ENCODE data around the gene PTPRO. TPM values are rescaled to one million over a fixed set of nuclear protein-coding genes. Genes with fewer than 3 reads are reported as not detected.

PTPRO gene
- total and polyA plus RNA-seq, 8 donors, result 0.35 to 11.6 (median 0.68) TPM; not detected in 3

GRCh38 chr12:15525441-15525840 is 203.1 kb downstream of the PTPRO start:
- Histone ChIP-seq H3K27ac (no peak overlapping the region), H3K4me1 (peaks cover 0 to 13% (median 3%) of the 10 kb centered on the region in 4 donors), H3K36me3 (no peaks in the 10 kb centered on the region), H3K4me3 (no peak overlapping the region), H3K9me3 (peaks cover 0 to 10% (median 5%) of the 10 kb centered on the region in 4 donors), H3K27me3 (peaks cover 0 to 6% (median 0%) of the 10 kb centered on the region in 3 donors)
- TF ChIP-seq POLR2AphosphoS5 (IDR thresholded peaks at IDR 0.05) (no peak), CTCF (IDR thresholded peaks at IDR 0.05) (no peak), POLR2A (IDR thresholded peaks at IDR 0.05) (no peak), EP300 (IDR thresholded peaks at IDR 0.05) (no peak)
- DNase-seq, result no peak
- WGBS, 5 donors, result 48 to 75% (median 65%) methylated on average over 2 of the region's 2 CpGs
- intact Hi-C loops (cut with DNase I; ENCODE audit: low total_unique reads), result no loop called here

GRCh38 chr12:15526033-15526432 is 203.7 kb downstream of the PTPRO start:
- peaks cover 0 to 10% (median 5%) of the 10 kb centered on the region in 4 donors for H3K9me3 ChIP-seq
- intact Hi-C loops (cut with DNase I; ENCODE audit: low total_unique reads), result no loop called here
- 61 to 86% (median 71%) methylated on average over 4 of the region's 4 CpGs for WGBS, 5 donors
- H3K27ac ChIP-seq, result no peak overlapping the region
- DNase-seq, result no peak
- TF ChIP-seq EP300 (IDR thresholded peaks at IDR 0.05), result no peak
- no peak for TF ChIP-seq POLR2AphosphoS5 (IDR thresholded peaks at IDR 0.05)
- TF ChIP-seq CTCF (IDR thresholded peaks at IDR 0.05), result no peak
- no peak for TF ChIP-seq POLR2A (IDR thresholded peaks at IDR 0.05)
- H3K27me3 ChIP-seq, result peaks cover 0 to 6% (median 0%) of the 10 kb centered on the region in 3 donors
- no peaks in the 10 kb centered on the region for H3K36me3 ChIP-seq
- H3K4me1 ChIP-seq, result peaks cover 0 to 13% (median 3%) of the 10 kb centered on the region in 4 donors
- no peak overlapping the region for H3K4me3 ChIP-seq

GRCh38 chr12:15527201-15528080 is 205.1 kb downstream of the PTPRO start:
- WGBS, 5 donors, result 58 to 70% (median 67%) methylated on average over 8 of the region's 8 CpGs
- intact Hi-C loops (cut with DNase I; ENCODE audit: low total_unique reads), result no loop called here
- Histone ChIP-seq H3K4me1 (peaks cover 0 to 13% (median 3%) of the 10 kb centered on the region in 4 donors), H3K4me3 (no peak overlapping the region), H3K27me3 (peaks cover 0 to 6% (median 0%) of the 10 kb centered on the region in 3 donors), H3K27ac (peak overlapping the region in 2 of 5 donors; percentile 34 to 38), H3K9me3 (peaks cover 0 to 10% (median 5%) of the 10 kb centered on the region in 4 donors), H3K36me3 (no peaks in the 10 kb centered on the region)
- DNase-seq, result peak; percentile 32
- TF ChIP-seq EP300 (IDR thresholded peaks at IDR 0.05), result no peak
- no peak for TF ChIP-seq POLR2A (IDR thresholded peaks at IDR 0.05)
- no peak for TF ChIP-seq POLR2AphosphoS5 (IDR thresholded peaks at IDR 0.05)
- TF ChIP-seq CTCF (IDR thresholded peaks at IDR 0.05), result peak in 1 of 7 experiments; percentile 39

- TF ChIP-seq POLR2AphosphoS5 (IDR thresholded peaks at IDR 0.05) (no peak), POLR2A (IDR thresholded peaks at IDR 0.05) (no peak), CTCF (IDR thresholded peaks at IDR 0.05) (no peak), EP300 (IDR thresholded peaks at IDR 0.05) (no peak)
- 90 to 100% (median 97%) methylated on average over 2 of the region's 2 CpGs for WGBS, 5 donors
- H3K4me1 ChIP-seq, result peaks cover 0 to 13% (median 3%) of the 10 kb centered on the region in 4 donors
- H3K36me3 ChIP-seq, result no peaks in the 10 kb centered on the region
- no peak overlapping the region for H3K4me3 ChIP-seq
- peaks cover 0 to 1% (median 0%) of the 10 kb centered on the region in 3 donors for H3K27me3 ChIP-seq
- no peak overlapping the region for H3K27ac ChIP-seq
- H3K9me3 ChIP-seq, result peaks cover 0 to 10% (median 5%) of the 10 kb centered on the region in 4 donors
- no peak for DNase-seq
- intact Hi-C loops (cut with DNase I; ENCODE audit: low total_unique reads), result no loop called here
These were observed 206.4 kb downstream of the PTPRO start for GRCh38 chr12:15528666-15529065.
